HG03280 (cell line): ENCODE measurements around the gene OR4D10.

Experiments
- ATAC-seq: cut with Tn5 transposase; IDR thresholded peaks from one replicate; pipeline ENCODE4 v1.9.1; 2021; ENCODE audit warnings: mild to moderate bottlenecking, moderate library complexity; ENCODE audit not compliant: unreplicated experiment

Gene OR4D10

GRCh38 chr11:59523541-59523940, 50.4 kb downstream of the OR4D10 start:
- no peak for ATAC-seq

- no peak for ATAC-seq
Observed at GRCh38 chr11:59528711-59529110, 55.6 kb downstream of the OR4D10 start.
